T-helper 1 cell treated with Interleukin-12 subunit alpha and Interleukin-12 subunit beta and Interleukin-4 antibody, amounts not matched to agents 30 ng/mL and 1 ng/mL, for 36 hours (primary cell): ENCODE data around the gene RIN1. TPM values are rescaled to one million over a fixed set of nuclear protein-coding genes. Genes with fewer than 3 reads are reported as not detected.

Experiments
- intact Hi-C: fragments of 100-400 bp; cut with micrococcal nuclease; formaldehyde crosslinking; loops from one replicate; pipeline ENCODE4 v1.15.1; 2024
- total RNA-seq: library from RNA; stranded (reverse); gene quantifications from 2 replicates; pipeline ENCODE4 v1.2.3, GENCODE V29; 2022

The RIN1 gene
- total RNA-seq, 1 donor from 2014 or later = 1.3 TPM

GRCh38 chr11:66310324-66310723 lies 25.9 kb downstream of the RIN1 start:
- intact Hi-C loops = no loop called here

DNA sequence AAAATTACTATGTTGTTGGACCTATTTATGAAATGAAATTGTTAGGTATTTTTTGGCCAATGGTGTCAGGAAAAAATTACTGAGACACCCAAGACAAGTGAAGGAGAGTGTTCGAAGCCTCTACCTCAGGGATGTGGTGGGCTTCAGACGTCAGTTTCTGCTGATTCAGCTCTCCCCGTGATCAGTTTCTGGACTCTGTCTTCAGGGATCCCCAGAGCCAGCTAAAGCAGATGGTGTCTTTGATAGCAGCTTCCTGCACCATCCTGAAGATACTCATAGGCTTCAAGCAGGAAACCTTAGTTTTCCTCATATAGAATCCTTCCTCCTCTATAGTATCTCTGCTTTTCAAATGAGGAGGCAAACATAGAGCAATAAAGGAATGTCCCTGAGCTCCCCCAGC lies 26.8 kb downstream of the RIN1 start:
- intact Hi-C loops = no loop called here

DNA sequence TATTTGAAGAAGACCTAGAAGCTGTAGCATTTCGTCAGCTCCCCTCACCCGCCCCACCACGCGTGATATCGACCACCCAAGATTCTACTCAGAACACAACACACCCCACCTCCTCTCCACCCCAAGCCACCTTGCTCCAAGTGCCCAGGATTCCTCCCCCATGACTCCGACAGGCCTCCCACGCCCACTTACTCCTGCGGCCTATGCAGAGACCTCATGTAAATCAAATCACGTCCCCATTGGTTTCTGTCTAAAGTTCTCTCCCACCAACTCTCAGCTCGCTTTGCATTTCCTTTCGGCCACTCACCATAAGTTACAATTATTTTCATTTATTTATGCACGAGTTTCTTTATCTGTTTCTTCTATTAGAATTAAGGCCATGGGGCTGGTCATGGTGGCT lies 33.6 kb downstream of the RIN1 start:
- intact Hi-C loops = no loop called here

DNA sequence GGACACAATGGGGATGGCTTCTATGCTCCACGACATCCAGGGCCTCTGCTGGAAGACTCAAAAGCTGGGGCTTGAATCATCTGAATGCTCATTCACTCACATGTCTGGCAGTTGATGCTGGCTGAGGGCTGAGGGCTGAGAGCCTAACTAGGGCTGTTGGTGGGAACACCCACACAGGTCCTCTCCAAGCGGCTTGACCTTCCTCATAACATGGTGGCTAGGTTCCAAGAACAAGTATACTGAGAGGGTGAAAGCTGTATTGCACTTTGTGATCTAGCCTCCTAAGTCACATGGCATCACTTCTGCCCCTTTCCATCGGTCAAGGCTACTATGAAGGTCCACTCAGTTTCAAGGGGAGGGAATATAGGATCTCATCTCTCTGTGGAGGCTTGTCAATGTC lies 37.0 kb downstream of the RIN1 start:
- intact Hi-C loops = no loop called here

DNA sequence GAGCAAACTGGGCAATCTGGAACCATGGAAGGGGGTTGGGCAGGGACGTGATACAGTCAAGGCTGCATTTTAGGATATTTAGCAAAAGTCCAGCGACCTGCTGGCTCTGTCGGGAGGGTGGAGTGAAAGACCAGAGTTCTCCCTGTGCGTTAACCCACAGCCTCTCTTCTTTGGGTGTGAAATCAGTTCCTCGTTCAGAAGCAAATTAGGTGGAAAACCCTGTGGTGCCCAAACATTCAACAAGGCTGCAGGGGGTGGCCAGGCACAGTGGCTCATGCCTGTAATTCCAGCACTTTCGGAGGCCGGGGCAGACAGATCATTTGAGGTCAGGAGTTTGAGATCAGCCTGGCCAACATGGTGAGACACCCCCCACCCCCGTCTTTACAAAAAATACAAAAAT lies 38.6 kb downstream of the RIN1 start:
- intact Hi-C loops = no loop called here

- intact Hi-C loops = no loop called here
These were observed 41.3 kb downstream of the RIN1 start for GRCh38 chr11:66294626-66295620.

- intact Hi-C loops = no loop called here
These were observed 42.2 kb downstream of the RIN1 start for GRCh38 chr11:66293777-66294625.

- intact Hi-C loops = no loop called here
These were observed 42.9 kb downstream of the RIN1 start for GRCh38 chr11:66293352-66293751.

DNA sequence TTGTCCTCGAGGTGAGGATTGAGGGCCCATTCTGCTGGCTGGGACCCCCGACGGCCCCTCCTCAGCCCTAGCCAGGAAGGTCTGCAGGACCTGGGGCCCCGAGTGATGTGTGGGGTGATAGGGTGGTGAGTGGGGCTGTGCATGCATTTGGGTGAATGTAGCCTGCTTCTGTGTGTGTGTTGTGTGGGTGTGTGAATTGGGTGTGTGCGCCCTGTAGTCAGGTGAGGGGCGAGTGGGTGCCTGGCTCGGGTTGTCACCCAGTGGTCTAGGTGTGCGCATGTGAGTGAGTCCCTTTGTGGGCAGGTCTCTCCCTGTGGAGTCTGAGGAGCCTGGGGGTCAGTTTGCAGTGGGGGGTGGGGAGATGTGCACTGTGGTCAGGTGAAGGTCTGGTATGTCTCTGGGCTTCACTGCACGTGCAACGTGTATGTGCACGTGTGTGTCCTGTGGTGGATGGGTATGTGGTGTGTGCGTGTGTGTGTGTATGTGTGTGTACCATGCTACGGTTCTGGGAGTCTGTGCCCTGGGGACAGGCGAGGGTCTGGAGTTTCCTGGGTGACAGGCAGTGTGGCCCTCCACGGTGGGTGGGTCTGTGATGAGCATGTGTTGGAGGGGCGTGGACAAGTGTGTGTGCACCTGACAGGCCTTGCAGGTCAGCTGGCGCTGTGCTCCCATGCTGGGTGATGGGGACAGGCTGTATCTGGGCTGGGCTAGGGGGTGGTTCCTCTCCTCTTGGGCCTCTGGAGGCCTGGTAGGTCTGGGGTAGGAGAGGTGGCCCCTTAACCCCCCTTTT lies 43.5 kb downstream of the RIN1 start:
- intact Hi-C loops = no loop called here

GRCh38 chr11:66291706-66292542 lies 44.3 kb downstream of the RIN1 start, which contains the start of gene TMEM151A:
Gene TMEM151A (plus strand): TSS chr11:66291894. CDS start chr11:66292014, 120 bp downstream.
- intact Hi-C loops = no loop called here

DNA sequence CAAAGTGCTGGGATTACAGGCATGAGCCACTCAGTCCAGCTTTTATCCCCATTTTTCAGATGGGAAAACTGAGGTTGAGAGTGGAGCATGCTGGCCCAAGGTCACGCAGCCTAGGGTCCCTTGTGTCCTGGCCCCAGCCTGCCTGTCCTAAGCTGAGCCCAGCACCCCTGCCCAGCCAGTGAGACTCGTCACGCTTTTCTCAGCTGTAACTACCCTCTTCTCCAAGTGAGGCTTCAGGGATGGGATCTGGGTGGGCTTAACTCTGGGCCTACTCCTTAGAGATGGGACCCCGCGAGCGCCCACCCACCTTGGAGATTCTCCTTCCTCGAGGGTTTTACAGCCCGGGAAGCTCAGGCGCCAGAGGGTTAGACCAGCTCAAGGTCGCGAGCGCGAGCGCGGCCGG lies 44.9 kb downstream of the RIN1 start:
- intact Hi-C loops = no loop called here

GRCh38 chr11:66290330-66290621 lies 46.0 kb downstream of the RIN1 start:
- intact Hi-C loops = no loop called here

- intact Hi-C loops = loop anchor here (1.0 to 10.0 kb wide), 10 partner anchors 21 to 1515 kb away; partner anchors contain the start of genes ACTN3, BRMS1, DPP3 and NPAS4
These were observed 46.5 kb downstream of the RIN1 start for GRCh38 chr11:66289548-66290329.

GRCh38 chr11:66288671-66289547 lies 47.3 kb downstream of the RIN1 start, which contains the start of gene YIF1A:
Gene YIF1A (minus strand): TSS chr11:66289143. CDS start chr11:66288985, 158 bp downstream.
- intact Hi-C loops = loop anchor here (1.0 to 10.0 kb wide), 10 partner anchors 21 to 1516 kb away; partner anchors contain the start of genes ACTN3, BRMS1, DPP3 and NPAS4

- intact Hi-C loops = loop anchor here (10.0 kb wide), 2 partner anchors 457 to 1517 kb away; a partner anchor contains a TSS
These were observed 48.2 kb downstream of the RIN1 start for GRCh38 chr11:66287889-66288670.

DNA sequence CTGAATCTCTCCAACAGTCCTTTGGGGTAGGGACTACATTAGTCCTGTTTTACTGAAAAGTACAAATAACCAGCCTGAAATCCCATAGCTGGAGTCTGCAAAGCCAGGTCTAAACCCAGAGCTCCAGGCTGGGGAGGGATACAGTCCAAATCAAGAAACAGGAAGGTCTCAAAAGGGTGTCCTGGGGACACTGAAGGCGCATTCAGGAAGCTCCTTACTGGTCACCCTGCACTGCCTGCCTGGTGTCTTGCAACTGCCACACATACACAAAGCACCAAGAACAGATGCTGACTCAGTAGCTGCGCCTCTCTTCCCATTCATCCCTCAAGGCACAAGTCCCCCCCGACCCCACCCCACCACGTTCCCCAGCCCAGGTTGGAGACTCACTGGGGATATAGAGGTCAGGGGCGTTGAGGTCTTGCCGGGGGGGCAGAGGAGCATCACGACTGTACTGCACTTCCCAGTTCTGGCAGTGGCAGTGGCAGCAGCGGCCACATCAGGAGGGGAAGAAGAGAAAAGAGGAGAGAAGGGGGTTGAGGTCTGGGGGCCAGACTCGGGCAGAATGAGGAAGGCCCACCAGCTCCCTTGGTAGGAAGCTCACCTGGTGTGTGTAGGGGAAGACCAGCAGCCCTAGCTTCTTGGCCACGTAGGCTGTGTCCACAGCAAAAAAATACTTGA lies 48.9 kb downstream of the RIN1 start:
- intact Hi-C loops = loop anchor here (10.0 kb wide), 2 partner anchors 457 to 1517 kb away; a partner anchor contains a TSS

GRCh38 chr11:66286699-66287098 lies 49.5 kb downstream of the RIN1 start:
- intact Hi-C loops = loop anchor here (10.0 kb wide), 2 partner anchors 458 to 1518 kb away; a partner anchor contains a TSS
